Measurements from ENCODE around the gene BFSP2. TPM values are rescaled to one million over a fixed set of nuclear protein-coding genes. Genes with fewer than 3 reads are reported as not detected.

BFSP2 gene
- total RNA-seq, 1 experiment from 2014 or later: not detected

DNA sequence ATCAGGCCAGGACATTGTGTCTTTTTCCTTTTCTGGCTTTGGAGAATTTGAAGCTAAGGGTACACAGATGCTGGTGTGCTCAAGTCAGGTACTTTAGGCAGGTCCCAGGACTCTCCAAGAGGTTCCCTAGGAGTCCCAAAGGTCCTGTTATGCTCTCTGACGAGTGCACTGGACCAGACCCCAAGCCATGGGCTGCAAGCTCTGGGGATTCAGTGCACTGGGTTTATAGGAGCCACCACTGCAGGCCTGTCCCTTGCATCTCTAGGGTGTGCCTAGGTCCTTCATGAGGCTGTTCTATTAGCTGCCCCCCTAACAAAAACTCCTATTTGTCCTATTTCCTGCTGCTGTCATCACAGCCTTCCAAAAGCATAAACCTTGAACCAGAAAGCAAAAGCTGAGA, 31.9 kb upstream of the BFSP2 start:
- no peak overlapping the region for H3K4me3 ChIP-seq (ENCODE audit: low read depth, low read length)
- no peaks in the 10 kb centered on the region for H3K4me1 Mint-ChIP-seq (ENCODE audit: low read depth, unreplicated experiment)
- H3K27me3 Mint-ChIP-seq (ENCODE audit: insufficient read depth, unreplicated experiment): peaks cover 7% of the 10 kb centered on the region
- H3K9me3 Mint-ChIP-seq (ENCODE audit: unreplicated experiment): no peaks in the 10 kb centered on the region
- H3K9me3 ChIP-seq: no peaks in the 10 kb centered on the region
- H3K4me1 ChIP-seq: no peaks in the 10 kb centered on the region
- no peaks in the 10 kb centered on the region for H3K36me3 Mint-ChIP-seq (ENCODE audit: insufficient read depth, unreplicated experiment)
- H3K27ac Mint-ChIP-seq (ENCODE audit: unreplicated experiment): no peak overlapping the region
- no peak overlapping the region for H3K4me3 Mint-ChIP-seq (ENCODE audit: unreplicated experiment)
- no TSS peak for BruUV-seq (replicated peaks)
- H3K27me3 ChIP-seq (replicated peaks; ENCODE audit: control insufficient read depth, insufficient read depth, low read length): no peaks in the 10 kb centered on the region; the same call in none of the 2 replicates
- ChIA-PET CTCF (interaction anchor here (1.2 kb wide), 1 partner anchor 16 kb away, joined by 4 read pairs; no protein-coding TSS in a partner anchor), POLR2A (no interaction called here)
- TF ChIP-seq, protein P1, sequence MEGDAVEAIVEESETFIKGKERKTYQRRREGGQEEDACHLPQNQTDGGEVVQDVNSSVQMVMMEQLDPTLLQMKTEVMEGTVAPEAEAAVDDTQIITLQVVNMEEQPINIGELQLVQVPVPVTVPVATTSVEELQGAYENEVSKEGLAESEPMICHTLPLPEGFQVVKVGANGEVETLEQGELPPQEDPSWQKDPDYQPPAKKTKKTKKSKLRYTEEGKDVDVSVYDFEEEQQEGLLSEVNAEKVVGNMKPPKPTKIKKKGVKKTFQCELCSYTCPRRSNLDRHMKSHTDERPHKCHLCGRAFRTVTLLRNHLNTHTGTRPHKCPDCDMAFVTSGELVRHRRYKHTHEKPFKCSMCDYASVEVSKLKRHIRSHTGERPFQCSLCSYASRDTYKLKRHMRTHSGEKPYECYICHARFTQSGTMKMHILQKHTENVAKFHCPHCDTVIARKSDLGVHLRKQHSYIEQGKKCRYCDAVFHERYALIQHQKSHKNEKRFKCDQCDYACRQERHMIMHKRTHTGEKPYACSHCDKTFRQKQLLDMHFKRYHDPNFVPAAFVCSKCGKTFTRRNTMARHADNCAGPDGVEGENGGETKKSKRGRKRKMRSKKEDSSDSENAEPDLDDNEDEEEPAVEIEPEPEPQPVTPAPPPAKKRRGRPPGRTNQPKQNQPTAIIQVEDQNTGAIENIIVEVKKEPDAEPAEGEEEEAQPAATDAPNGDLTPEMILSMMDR (IDR thresholded peaks at IDR 0.05; ENCODE audit: insufficient read depth in 1 of 2, low read depth in 1 of 2, low read length in 1 of 2, severe bottlenecking in 1 of 2, unreplicated experiment in 1 of 2): no peak
- intact Hi-C loops (cut with micrococcal nuclease; ENCODE audit: unreplicated experiment): no loop called here
- H3K36me3 ChIP-seq (ENCODE audit: control insufficient read depth, insufficient read depth, low read length): no peaks in the 10 kb centered on the region
- no peak for DNase-seq

DNA sequence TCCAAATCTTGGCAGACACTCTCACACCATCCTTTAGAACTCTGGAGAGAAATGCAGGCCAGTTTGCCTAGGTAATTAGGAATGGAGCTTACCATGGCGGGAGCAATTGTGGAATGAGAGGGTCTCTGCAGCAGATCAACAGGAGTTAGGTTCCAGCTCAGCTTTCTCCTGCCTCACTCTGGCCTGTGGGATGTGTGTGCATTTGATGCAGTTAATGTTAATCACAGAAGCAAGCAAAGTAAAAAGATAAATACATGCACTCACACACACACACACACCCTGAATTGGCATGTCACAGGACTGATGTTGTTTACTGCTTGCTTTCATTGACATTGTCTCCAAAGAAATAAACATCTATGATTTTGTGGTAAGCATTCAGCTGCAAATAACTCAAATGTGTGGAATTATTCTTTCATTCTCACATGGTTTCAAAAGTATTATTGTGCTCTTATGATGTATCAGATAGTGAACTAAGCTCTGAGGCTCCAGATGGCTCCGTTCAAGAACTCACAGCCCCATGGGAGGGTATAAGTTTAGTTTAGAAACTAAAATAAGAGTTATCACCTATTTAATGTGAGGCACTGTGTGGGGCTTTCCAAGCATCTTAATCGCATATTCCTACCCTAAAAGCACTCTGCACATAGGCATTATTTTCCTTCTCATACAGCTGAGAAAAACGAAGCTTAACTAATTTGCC, 31.3 kb upstream of the BFSP2 start:
- Mint-ChIP-seq H3K27ac (ENCODE audit: unreplicated experiment) (no peak overlapping the region), H3K27me3 (ENCODE audit: insufficient read depth, unreplicated experiment) (peaks cover 5% of the 10 kb centered on the region), H3K36me3 (ENCODE audit: insufficient read depth, unreplicated experiment) (no peaks in the 10 kb centered on the region), H3K4me1 (ENCODE audit: low read depth, unreplicated experiment) (no peaks in the 10 kb centered on the region), H3K9me3 (ENCODE audit: unreplicated experiment) (no peaks in the 10 kb centered on the region), H3K4me3 (ENCODE audit: unreplicated experiment) (no peak overlapping the region)
- Histone ChIP-seq H3K4me3 (ENCODE audit: low read depth, low read length) (no peak overlapping the region), H3K36me3 (ENCODE audit: control insufficient read depth, insufficient read depth, low read length) (no peaks in the 10 kb centered on the region), H3K9me3 (no peaks in the 10 kb centered on the region), H3K27me3 (replicated peaks; ENCODE audit: control insufficient read depth, insufficient read depth, low read length) (no peaks in the 10 kb centered on the region; the same call in none of the 2 replicates), H3K4me1 (no peaks in the 10 kb centered on the region)
- TF ChIP-seq, protein P1 (IDR thresholded peaks at IDR 0.05; ENCODE audit: insufficient read depth in 1 of 2, low read depth in 1 of 2, low read length in 1 of 2, severe bottlenecking in 1 of 2, unreplicated experiment in 1 of 2): no peak
- no TSS peak for BruUV-seq (replicated peaks)
- ChIA-PET POLR2A (no interaction called here), CTCF (interaction anchor here (1.2 kb wide), 1 partner anchor 16 kb away, joined by 4 read pairs; no protein-coding TSS in a partner anchor)
- intact Hi-C loops (cut with micrococcal nuclease; ENCODE audit: unreplicated experiment): no loop called here
- no peak for DNase-seq

DNA sequence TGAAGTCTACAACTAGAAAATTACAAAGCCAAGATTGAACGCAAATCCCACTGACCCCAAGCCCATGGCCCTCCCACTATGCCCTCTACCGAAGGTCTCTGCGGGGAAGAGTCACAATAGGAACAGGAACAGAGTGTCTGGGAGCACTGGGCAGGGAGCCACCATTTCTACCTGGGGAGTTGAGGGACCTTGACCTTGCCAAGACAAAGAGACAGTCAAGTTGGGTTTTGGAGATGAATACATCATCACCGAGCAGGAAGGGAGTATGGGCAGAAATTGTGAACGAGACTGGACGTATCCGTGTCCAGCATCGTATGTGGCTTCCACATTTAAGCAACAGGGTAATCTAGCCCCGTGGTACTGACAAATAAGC, 30.8 kb upstream of the BFSP2 start:
- Mint-ChIP-seq H3K27ac (ENCODE audit: unreplicated experiment) (no peak overlapping the region), H3K4me3 (ENCODE audit: unreplicated experiment) (no peak overlapping the region), H3K4me1 (ENCODE audit: low read depth, unreplicated experiment) (no peaks in the 10 kb centered on the region), H3K36me3 (ENCODE audit: insufficient read depth, unreplicated experiment) (no peaks in the 10 kb centered on the region), H3K9me3 (ENCODE audit: unreplicated experiment) (no peaks in the 10 kb centered on the region), H3K27me3 (ENCODE audit: insufficient read depth, unreplicated experiment) (peaks cover 8% of the 10 kb centered on the region)
- CTCF ChIA-PET: interaction anchor here (1.2 kb wide), 1 partner anchor 15 kb away, joined by 4 read pairs; no protein-coding TSS in a partner anchor
- POLR2A ChIA-PET: no interaction called here
- Histone ChIP-seq H3K27me3 (replicated peaks; ENCODE audit: control insufficient read depth, insufficient read depth, low read length) (no peaks in the 10 kb centered on the region; the same call in none of the 2 replicates), H3K4me1 (no peaks in the 10 kb centered on the region), H3K4me3 (ENCODE audit: low read depth, low read length) (no peak overlapping the region), H3K9me3 (no peaks in the 10 kb centered on the region), H3K36me3 (ENCODE audit: control insufficient read depth, insufficient read depth, low read length) (no peaks in the 10 kb centered on the region)
- BruUV-seq (replicated peaks): no TSS peak
- TF ChIP-seq, protein P1 (IDR thresholded peaks at IDR 0.05; ENCODE audit: insufficient read depth in 1 of 2, low read depth in 1 of 2, low read length in 1 of 2, severe bottlenecking in 1 of 2, unreplicated experiment in 1 of 2): no peak
- intact Hi-C loops (cut with micrococcal nuclease; ENCODE audit: unreplicated experiment): no loop called here
- no peak for DNase-seq

All from Caco-2 (cell line).